Osteoblast (primary cell): ENCODE results near the gene C1QTNF4. TPM values are rescaled to one million over a fixed set of nuclear protein-coding genes. Genes with fewer than 3 reads are reported as not detected.

Experiments
- DNase-seq: peaks from one replicate; pipeline ENCODE4 v3.0.0; 2011; ENCODE audit warnings: low spot score, mixed read lengths; ENCODE audit not compliant: insufficient read length; ENCODE audit errors: missing footprints
- H2AFZ ChIP-seq: 2 replicates; pipeline ENCODE4 v1.6.0; 2011; ENCODE audit warnings: mild to moderate bottlenecking, low read length
- H3K27ac ChIP-seq: 2 replicates; pipeline ENCODE4 v1.5.1; 2011; ENCODE audit warnings: mild to moderate bottlenecking, low read depth, low read length, moderate library complexity
- H3K27me3 ChIP-seq: 2 replicates; pipeline ENCODE4 v1.6.0; 2012; ENCODE audit warnings: mild to moderate bottlenecking, control low read depth, inconsistent platforms, low read length, moderate library complexity; ENCODE audit not compliant: insufficient read depth
- H3K36me3 ChIP-seq: 2 replicates; pipeline ENCODE4 v1.5.1; 2011; ENCODE audit warnings: mild to moderate bottlenecking, low read length, control low read depth, moderate library complexity; ENCODE audit not compliant: insufficient read depth
- H3K4me1 ChIP-seq: 2 replicates; pipeline ENCODE4 v1.5.1; 2011; ENCODE audit warnings: mild to moderate bottlenecking, low read length, control low read depth, moderate library complexity; ENCODE audit not compliant: insufficient read depth
- H3K4me2 ChIP-seq: 2 replicates; pipeline ENCODE4 v1.6.0; 2011; ENCODE audit warnings: mild to moderate bottlenecking, low read length; ENCODE audit not compliant: insufficient read depth
- H3K4me3 ChIP-seq: fragments of 200-600 bp; sonication (generic); 3 replicates; pipeline ENCODE4 v1.5.1; 2012; ENCODE audit warnings: mild to moderate bottlenecking, low read length, inconsistent platforms; ENCODE audit not compliant: insufficient read depth
- H3K79me2 ChIP-seq: 2 replicates; pipeline ENCODE4 v1.6.0; 2012; ENCODE audit warnings: mild to moderate bottlenecking, low read length, control low read depth, inconsistent platforms; ENCODE audit not compliant: insufficient read depth
- H3K9me3 ChIP-seq: 2 replicates; pipeline ENCODE4 v1.5.1; 2011; ENCODE audit warnings: low read depth, low read length, control low read depth
- H4K20me1 ChIP-seq: 2 replicates; pipeline ENCODE4 v1.6.0; 2012; ENCODE audit warnings: mild to moderate bottlenecking, low read length, control low read depth; ENCODE audit not compliant: insufficient read depth
- CTCF ChIP-seq: IDR thresholded peaks from 2 replicates; pipeline ENCODE4 v1.5.1; 2011; ENCODE audit warnings: mild to moderate bottlenecking, low read depth, low read length, moderate library complexity; ENCODE audit errors: extremely low read depth
- total RNA-seq: library from RNA; depleted of rRNA; stranded (reverse); fragments of >200 nt; gene quantifications from 2 replicates; pipeline ENCODE4 v1.2.3, GENCODE V29; 2012

The C1QTNF4 gene
- total RNA-seq, 1 donor: 0.36 TPM

- no peaks in the 10 kb centered on the region for H3K9me3 ChIP-seq
- no peak for TF ChIP-seq CTCF
- peak; percentile 92 for DNase-seq
These were observed 9.1 kb upstream of the C1QTNF4 start for GRCh38 chr11:47603295-47603694.

GRCh38 chr11:47599902-47600301 is 5.7 kb upstream of the C1QTNF4 start:
- H3K79me2 ChIP-seq: no peaks in the 10 kb centered on the region
- peaks cover 4% of the 10 kb centered on the region for H3K4me1 ChIP-seq
- H3K4me3 ChIP-seq: no peak overlapping the region
- no peaks in the 10 kb centered on the region for H3K9me3 ChIP-seq
- no peak overlapping the region for H3K27ac ChIP-seq
- H3K27me3 ChIP-seq: peaks cover 11% of the 10 kb centered on the region
- no peaks in the 10 kb centered on the region for H4K20me1 ChIP-seq
- peak; percentile 29 for DNase-seq
- H3K36me3 ChIP-seq: no peaks in the 10 kb centered on the region
- TF ChIP-seq CTCF: no peak
- H2AFZ ChIP-seq: no peak overlapping the region
- H3K4me2 ChIP-seq: no peak overlapping the region

More at GRCh38 chr11:47603295-47603694, 9.1 kb upstream of the C1QTNF4 start:
- H3K27ac ChIP-seq: no peak overlapping the region
- H3K79me2 ChIP-seq: no peaks in the 10 kb centered on the region
- no peak overlapping the region for H3K4me3 ChIP-seq
- no peak overlapping the region for H3K4me2 ChIP-seq
- H2AFZ ChIP-seq: no peak overlapping the region
- H4K20me1 ChIP-seq: no peaks in the 10 kb centered on the region
- peaks cover 28% of the 10 kb centered on the region for H3K4me1 ChIP-seq
- no peaks in the 10 kb centered on the region for H3K36me3 ChIP-seq
- H3K27me3 ChIP-seq: no peaks in the 10 kb centered on the region

- peaks cover 4% of the 10 kb centered on the region for H4K20me1 ChIP-seq
- H3K4me2 ChIP-seq: no peak overlapping the region
- H3K27ac ChIP-seq: no peak overlapping the region
- peaks cover 42% of the 10 kb centered on the region for H3K27me3 ChIP-seq
- H3K79me2 ChIP-seq: no peaks in the 10 kb centered on the region
- no peaks in the 10 kb centered on the region for H3K9me3 ChIP-seq
- peak; percentile 72 for DNase-seq
- no peak overlapping the region for H2AFZ ChIP-seq
- H3K36me3 ChIP-seq: no peaks in the 10 kb centered on the region
- no peaks in the 10 kb centered on the region for H3K4me1 ChIP-seq
- H3K4me3 ChIP-seq: no peak overlapping the region
- no peak for TF ChIP-seq CTCF
These were observed 1.8 kb upstream of the C1QTNF4 start for GRCh38 chr11:47595967-47596366.

GRCh38 chr11:47595029-47595428 is 818 bp upstream of the C1QTNF4 start:
- peaks cover 51% of the 10 kb centered on the region for H3K27me3 ChIP-seq
- H4K20me1 ChIP-seq: peaks cover 4% of the 10 kb centered on the region
- TF ChIP-seq CTCF: no peak
- no peak overlapping the region for H2AFZ ChIP-seq
- no peak overlapping the region for H3K4me3 ChIP-seq
- H3K4me1 ChIP-seq: no peaks in the 10 kb centered on the region
- no peaks in the 10 kb centered on the region for H3K36me3 ChIP-seq
- H3K79me2 ChIP-seq: no peaks in the 10 kb centered on the region
- no peak overlapping the region for H3K27ac ChIP-seq
- no peaks in the 10 kb centered on the region for H3K9me3 ChIP-seq
- DNase-seq: peak; percentile 59
- no peak overlapping the region for H3K4me2 ChIP-seq
